Neural progenitor cell (in vitro differentiated cells): Measurements from ENCODE around the gene KRTAP10-2.

Source experiments
- CTCF ChIP-seq: fragments of 200-600 bp; sonication (generic); IDR thresholded peaks from 2 replicates; pipeline ENCODE4 v1.5.1; 2017; ENCODE audit warnings: antibody characterized with exemption, mild to moderate bottlenecking
- EZH2 ChIP-seq: fragments of 200-600 bp; sonication (generic); IDR thresholded peaks from 2 replicates; pipeline ENCODE4 v1.6.1; 2017; ENCODE audit warnings: antibody characterized with exemption, mild to moderate bottlenecking, moderate library complexity
- EZH2phosphoT487 ChIP-seq: fragments of 200-600 bp; sonication (generic); IDR thresholded peaks from 2 replicates; pipeline ENCODE4 v1.6.1; 2017; ENCODE audit warnings: antibody characterized with exemption

- TF ChIP-seq CTCF (no peak), EZH2 (no peak), EZH2phosphoT487 (no peak)
These were observed 18.0 kb downstream of the KRTAP10-2 start for GRCh38 chr21:44533121-44533890.
